Duodenal mucosa (tissue), 2 donors: ENCODE measurements around the gene RAB11FIP2.

Experiments used
- H3K27ac ChIP-seq: one replicate; pipeline ENCODE4 v1.7.0; 2013; ENCODE audit warnings: low read depth, low read length
- H3K27me3 ChIP-seq, 2 donors: one replicate each; pipeline ENCODE4 v1.7.0; 2013; ENCODE audit warnings: low read length in 2 of 2, control low read depth in 1 of 2; ENCODE audit not compliant: insufficient read depth in 2 of 2, control insufficient read depth in 1 of 2
- H3K36me3 ChIP-seq, 2 donors: one replicate each; pipeline ENCODE4 v1.7.0; 2013; ENCODE audit warnings: low read length in 2 of 2, control low read depth in 1 of 2; ENCODE audit not compliant: insufficient read depth in 2 of 2, control insufficient read depth in 1 of 2
- H3K4me1 ChIP-seq, 2 donors: one replicate each; pipeline ENCODE4 v1.7.0; 2013; ENCODE audit warnings: low read length in 2 of 2, control low read depth in 1 of 2; ENCODE audit not compliant: insufficient read depth in 2 of 2, control insufficient read depth in 1 of 2
- H3K4me3 ChIP-seq, 2 donors: one replicate each; pipeline ENCODE4 v1.7.0; 2013; ENCODE audit warnings: low read length in 2 of 2, low read depth in 1 of 2
- H3K9ac ChIP-seq, 2 donors: one replicate each; pipeline ENCODE4 v1.7.0; 2013; ENCODE audit warnings: low read length in 2 of 2, low read depth in 1 of 2
- H3K9me3 ChIP-seq, 2 donors: one replicate each; pipeline ENCODE4 v1.7.0; 2013; ENCODE audit warnings: low read length in 2 of 2, control low read depth in 1 of 2; ENCODE audit not compliant: control insufficient read depth in 1 of 2

Gene RAB11FIP2

DNA sequence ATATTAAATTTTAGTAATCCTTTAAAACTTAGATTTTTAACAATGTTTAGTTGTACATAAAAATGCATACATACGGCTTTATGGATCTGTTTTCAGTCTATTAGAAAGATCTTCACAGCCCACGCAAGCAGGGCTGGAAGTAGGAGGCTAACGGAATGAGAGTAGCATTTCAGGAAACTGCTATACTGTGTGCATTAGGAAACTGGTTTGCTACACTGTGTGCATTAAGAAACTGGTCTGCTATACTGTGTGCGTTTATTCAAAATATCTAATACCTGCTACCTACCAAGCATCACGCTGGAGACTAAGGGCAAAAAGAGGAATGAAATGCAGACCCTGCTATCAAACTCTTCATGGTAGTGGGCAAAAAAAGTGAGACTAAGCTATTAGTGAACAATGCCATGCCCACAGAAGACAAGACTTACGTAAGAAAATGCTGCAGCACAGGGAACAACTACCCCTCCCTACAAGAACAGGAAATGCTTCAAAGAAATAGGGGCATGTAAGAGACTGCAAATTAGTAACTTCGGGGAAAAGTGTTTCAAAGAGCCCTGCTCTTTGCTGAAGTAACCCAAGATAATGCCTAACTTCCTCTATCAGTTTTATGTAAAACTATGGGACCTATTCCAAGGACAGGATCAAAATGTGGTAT lies 11.3 kb downstream of the RAB11FIP2 start:
- H3K4me3 ChIP-seq: no peak overlapping the region
- no peak overlapping the region for H3K9ac ChIP-seq
- H3K9me3 ChIP-seq: no peaks in the 10 kb centered on the region
- no peak overlapping the region for H3K27ac ChIP-seq
- H3K36me3 ChIP-seq: peaks cover 0 to 6% of the 10 kb centered on the region in 2 donors
- peaks cover 11 to 18% of the 10 kb centered on the region in 2 donors for H3K4me1 ChIP-seq
- no peaks in the 10 kb centered on the region for H3K27me3 ChIP-seq

- H3K9me3 ChIP-seq: no peaks in the 10 kb centered on the region
- peaks cover 0 to 6% of the 10 kb centered on the region in 2 donors for H3K36me3 ChIP-seq
- H3K4me3 ChIP-seq: no peak overlapping the region
- H3K4me1 ChIP-seq: peaks cover 11 to 18% of the 10 kb centered on the region in 2 donors
- no peak overlapping the region for H3K27ac ChIP-seq
- H3K9ac ChIP-seq: no peak overlapping the region
- H3K27me3 ChIP-seq: no peaks in the 10 kb centered on the region
These were observed 11.9 kb downstream of the RAB11FIP2 start for GRCh38 chr10:118034791-118035261.

GRCh38 chr10:118033905-118034304 lies 12.8 kb downstream of the RAB11FIP2 start:
- Histone ChIP-seq H3K27me3 (no peaks in the 10 kb centered on the region), H3K4me1 (peaks cover 11 to 14% of the 10 kb centered on the region in 2 donors), H3K9ac (no peak overlapping the region), H3K36me3 (peaks cover 0 to under 1% of the 10 kb centered on the region in 2 donors), H3K27ac (no peak overlapping the region), H3K4me3 (no peak overlapping the region), H3K9me3 (no peaks in the 10 kb centered on the region)

GRCh38 chr10:118032564-118032963 lies 14.2 kb downstream of the RAB11FIP2 start:
- no peaks in the 10 kb centered on the region for H3K27me3 ChIP-seq
- H3K9me3 ChIP-seq: no peaks in the 10 kb centered on the region
- no peak overlapping the region for H3K27ac ChIP-seq
- H3K9ac ChIP-seq: no peak overlapping the region
- no peak overlapping the region for H3K4me3 ChIP-seq
- H3K4me1 ChIP-seq: peaks cover 11 to 14% of the 10 kb centered on the region in 2 donors
- no peaks in the 10 kb centered on the region for H3K36me3 ChIP-seq

- Histone ChIP-seq H3K4me3 (no peak overlapping the region), H3K36me3 (no peaks in the 10 kb centered on the region), H3K27ac (no peak overlapping the region), H3K9ac (no peak overlapping the region), H3K9me3 (no peaks in the 10 kb centered on the region), H3K4me1 (peaks cover 11 to 14% of the 10 kb centered on the region in 2 donors), H3K27me3 (no peaks in the 10 kb centered on the region)
These were observed 15.2 kb downstream of the RAB11FIP2 start for GRCh38 chr10:118031351-118032075.

GRCh38 chr10:118028619-118029018 lies 18.1 kb downstream of the RAB11FIP2 start:
- Histone ChIP-seq H3K9ac (no peak overlapping the region), H3K4me3 (no peak overlapping the region), H3K27me3 (no peaks in the 10 kb centered on the region), H3K9me3 (no peaks in the 10 kb centered on the region), H3K36me3 (no peaks in the 10 kb centered on the region), H3K4me1 (no peaks in the 10 kb centered on the region), H3K27ac (no peak overlapping the region)

- H3K4me3 ChIP-seq: no peak overlapping the region
- H3K4me1 ChIP-seq: no peaks in the 10 kb centered on the region
- H3K27ac ChIP-seq: no peak overlapping the region
- H3K9ac ChIP-seq: no peak overlapping the region
- H3K9me3 ChIP-seq: no peaks in the 10 kb centered on the region
- no peaks in the 10 kb centered on the region for H3K36me3 ChIP-seq
- H3K27me3 ChIP-seq: no peaks in the 10 kb centered on the region
These were observed 19.3 kb downstream of the RAB11FIP2 start for GRCh38 chr10:118027397-118027796.

- H3K9me3 ChIP-seq: no peaks in the 10 kb centered on the region
- H3K36me3 ChIP-seq: no peaks in the 10 kb centered on the region
- no peaks in the 10 kb centered on the region for H3K4me1 ChIP-seq
- no peak overlapping the region for H3K4me3 ChIP-seq
- no peak overlapping the region for H3K27ac ChIP-seq
- H3K9ac ChIP-seq: no peak overlapping the region
- H3K27me3 ChIP-seq: no peaks in the 10 kb centered on the region
These were observed 19.8 kb downstream of the RAB11FIP2 start for GRCh38 chr10:118026936-118027335.

DNA sequence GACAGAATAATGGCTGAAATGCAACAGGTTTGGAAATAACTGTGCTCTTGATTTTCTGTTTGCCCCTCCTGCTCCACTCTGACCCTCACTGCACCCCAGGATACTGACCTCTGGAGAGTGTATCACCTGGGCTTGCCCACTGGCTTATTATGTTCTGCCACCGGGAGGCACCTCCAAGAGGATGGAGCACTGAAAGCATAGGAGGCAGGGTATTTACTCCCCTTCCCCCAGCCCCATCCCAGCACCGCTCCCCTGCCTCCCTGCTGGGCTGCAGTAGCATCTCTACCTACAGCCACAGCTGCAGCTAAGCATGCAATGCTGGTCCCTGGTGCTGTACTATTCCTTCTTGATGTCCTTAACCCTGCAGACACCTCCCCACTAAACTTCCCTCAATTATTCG lies 26.4 kb downstream of the RAB11FIP2 start:
- Histone ChIP-seq H3K9me3 (no peaks in the 10 kb centered on the region), H3K27me3 (no peaks in the 10 kb centered on the region), H3K27ac (no peak overlapping the region)

GRCh38 chr10:118017850-118018249 lies 28.9 kb downstream of the RAB11FIP2 start:
- Histone ChIP-seq H3K27me3 (no peaks in the 10 kb centered on the region), H3K9ac (no peak overlapping the region), H3K27ac (no peak overlapping the region), H3K4me1 (no peaks in the 10 kb centered on the region), H3K9me3 (no peaks in the 10 kb centered on the region), H3K4me3 (no peak overlapping the region), H3K36me3 (peaks cover 0 to 8% of the 10 kb centered on the region in 2 donors)

More for the DNA sequence above, 26.4 kb downstream of the RAB11FIP2 start:
- H3K4me1 ChIP-seq: no peaks in the 10 kb centered on the region
- peaks cover 0 to 8% of the 10 kb centered on the region in 2 donors for H3K36me3 ChIP-seq
- H3K9ac ChIP-seq: no peak overlapping the region
- H3K4me3 ChIP-seq: no peak overlapping the region
